Spleen (tissue), 11 donors: Measurements from ENCODE around the gene ITPR1. TPM values are rescaled to one million over a fixed set of nuclear protein-coding genes. Genes with fewer than 3 reads are reported as not detected.

ENCODE experiments used
- DNase-seq: peaks from one replicate; pipeline ENCODE4 v3.0.0-alpha.2; 2020
- H3K27ac ChIP-seq, 8 donors: fragments of 200-600 bp; sonication (generic) in 7 of 8; 1 replicate in 4 of 8; 2 replicates in 4 of 8; pipeline versions ENCODE4 v1.5.0 to v1.8.0; 2016 to 2021; ENCODE audit warnings: inconsistent platforms in 4 of 8, mild to moderate bottlenecking in 4 of 8, moderate library complexity in 1 of 8
- H3K27me3 ChIP-seq, 7 donors: fragments of 200-600 bp; sonication (generic) in 6 of 7; replicated peaks in 1 of 7; 1 replicate in 4 of 7; 2 replicates in 3 of 7; pipeline versions ENCODE4 v1.5.0 to v1.8.0; 2016 to 2021; ENCODE audit warnings: inconsistent platforms in 3 of 7, mild to moderate bottlenecking in 1 of 7
- H3K36me3 ChIP-seq, 6 donors: fragments of 200-600 bp; sonication (generic) in 5 of 6; 1 replicate in 4 of 6; 2 replicates in 2 of 6; pipeline versions ENCODE4 v1.5.0 to v1.8.0; 2016 to 2021; ENCODE audit warnings: inconsistent platforms in 2 of 6
- H3K4me1 ChIP-seq, 6 donors: fragments of 200-600 bp; sonication (generic) in 5 of 6; 1 replicate in 3 of 6; 2 replicates in 3 of 6; pipeline versions ENCODE4 v1.5.0 to v1.8.0; 2016 to 2021; ENCODE audit warnings: inconsistent platforms in 3 of 6
- H3K4me3 ChIP-seq, 8 donors: fragments of 200-600 bp; sonication (generic) in 7 of 8; 1 replicate in 4 of 8; 2 replicates in 4 of 8; pipeline versions ENCODE4 v1.5.0 to v1.8.0; 2016 to 2021; ENCODE audit warnings: inconsistent platforms in 4 of 8, mild to moderate bottlenecking in 4 of 8, moderate library complexity in 2 of 8
- H3K9me3 ChIP-seq, 8 donors: fragments of 200-600 bp; sonication (generic) in 7 of 8; 1 replicate in 4 of 8; 2 replicates in 4 of 8; pipeline versions ENCODE4 v1.5.0 to v1.8.0; 2016 to 2021; ENCODE audit warnings: inconsistent platforms in 4 of 8
- POLR2A ChIP-seq, 3 donors: fragments of 450-650 bp; IDR thresholded peaks; one replicate each; pipeline ENCODE4 v1.5.1; 2017; ENCODE audit warnings: antibody characterized with exemption in 3 of 3, mild to moderate bottlenecking in 1 of 3
- POLR2AphosphoS5 ChIP-seq, 3 donors: sonication (generic); formaldehyde crosslinking; IDR thresholded peaks; one replicate each; pipeline ENCODE4 v1.5.1; 2017; ENCODE audit warnings: antibody characterized with exemption in 3 of 3
- WGBS, 5 donors: extraction: QIAGEN DNeasy Blood & Tissue Kit in 3 of 5; methylation state at CpG; one replicate each; pipeline versions ENCODE4 v1.1.5 to v1.1.7; 2013 to 2018; 5-methylcytosine and 5-hydroxymethylcytosine counted together
- intact Hi-C: fragments of 100-400 bp; cut with DNase I; formaldehyde crosslinking; loops from one replicate; pipeline ENCODE4 v1.15.0; 2023; ENCODE audit warnings: low total_unique reads
- polyA plus RNA-seq, 3 donors: library from polyadenylated mRNA; stranded (reverse); fragments of 200-250 nt; gene quantifications; one replicate each; pipeline ENCODE4 v1.2.1, GENCODE V29; 2013
- total RNA-seq, 7 donors: library from RNA; depleted of rRNA in 3 of 7; stranded (reverse); fragments of >200 nt in 3 of 7; fragmentation: NEBNext Ultra II Directional in 4 of 7; extraction: Animal tissue kit (Norgen Biotek cat#: 25700) in 4 of 7; gene quantifications; one replicate each; pipeline versions ENCODE4 v1.1.0 to v1.2.1, GENCODE V29; 2016 to 2021
- TF ChIP-seq, protein P1 (sequence below), 11 experiments: fragments of 200-600 bp in 7 of 11; fragments of 450-650 bp in 4 of 11; sonication (generic) in 4 of 11; IDR thresholded peaks in 8 of 11; conservative IDR thresholded peaks in 3 of 11; 1 replicate in 7 of 11; 2 replicates in 4 of 11; pipeline versions ENCODE4 v1.4.0 to v1.8.0; 2016 to 2021; ENCODE audit warnings: antibody characterized with exemption in 11 of 11, inconsistent platforms in 4 of 11, mild to moderate bottlenecking in 1 of 11
- donor health status: healthy with polysubstance abuse.
- donor health status: DM: no; HTN: no; CAD: no; lungs with moderate emphysema.
- donor health status: DM: no; HTN: no; CAD: no.
- donor health status: Bipolar disorder and iron deficiency.
- donor health status: healthy.
- donor health status: DM: no; HTN: no; CAD: no.
- donor health status: DM: yes; HTN: yes; CAD: no.

The ITPR1 gene
- total and polyA plus RNA-seq, 10 donors, result 17.5 to 194 (median 129) TPM

DNA sequence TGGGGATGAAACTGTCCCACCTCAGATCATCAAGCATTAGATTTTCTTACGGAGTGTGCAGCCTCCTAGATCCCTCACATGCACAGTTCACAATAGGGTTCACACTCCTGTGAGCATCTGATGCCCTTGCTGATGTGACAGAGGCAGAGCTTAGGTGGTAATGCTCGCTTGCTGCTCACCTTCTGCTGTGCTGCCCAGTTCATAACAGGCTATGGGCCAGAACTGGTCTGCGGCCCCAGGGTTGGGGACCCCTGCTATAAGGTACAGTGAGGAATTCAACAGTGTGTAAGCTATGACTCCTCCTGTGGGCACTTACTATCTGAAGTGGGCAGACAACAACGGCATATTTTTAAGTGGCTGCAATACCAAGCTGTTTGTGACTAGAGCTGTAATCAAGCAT, 298.2 kb downstream of the ITPR1 start:
- no peak for DNase-seq
- no peaks in the 10 kb centered on the region for H3K4me1 ChIP-seq
- peaks cover 5 to 100% (median 66%) of the 10 kb centered on the region in 6 donors for H3K36me3 ChIP-seq
- no peak overlapping the region for H3K4me3 ChIP-seq
- intact Hi-C loops, result no loop called here
- no peak overlapping the region for H3K27ac ChIP-seq
- TF ChIP-seq POLR2A (IDR thresholded peaks at IDR 0.05) (no peak), POLR2AphosphoS5 (IDR thresholded peaks at IDR 0.05) (no peak)
- H3K9me3 ChIP-seq, result peaks cover 0 to under 1% (median 0%) of the 10 kb centered on the region in 8 donors
- H3K27me3 ChIP-seq, result no peaks in the 10 kb centered on the region
- 96 to 99% (median 98%) methylated on average over 4 of the region's 4 CpGs for WGBS, 5 donors

DNA sequence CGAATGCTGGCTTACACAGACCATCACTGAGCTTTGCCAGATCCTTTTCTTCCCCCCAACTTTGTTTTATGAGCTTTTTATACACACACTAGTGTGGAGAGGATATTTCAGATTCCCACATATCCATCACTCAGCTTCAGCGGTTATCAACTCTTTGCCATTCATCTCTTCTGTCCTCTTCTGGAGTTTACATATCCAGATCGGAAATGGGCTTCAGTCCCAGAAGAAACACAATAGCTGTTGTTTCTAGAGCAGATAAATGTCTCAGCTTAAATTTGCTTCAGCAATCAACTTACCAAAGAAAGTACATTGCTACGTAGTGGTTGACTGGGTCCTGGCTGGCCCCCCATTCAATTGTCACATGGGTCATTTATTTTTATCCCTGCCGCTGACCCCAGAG, 300.2 kb downstream of the ITPR1 start:
- peaks cover 5 to 100% (median 68%) of the 10 kb centered on the region in 6 donors for H3K36me3 ChIP-seq
- H3K4me1 ChIP-seq, result no peaks in the 10 kb centered on the region
- TF ChIP-seq POLR2AphosphoS5 (IDR thresholded peaks at IDR 0.05) (no peak), POLR2A (IDR thresholded peaks at IDR 0.05) (no peak)
- TF ChIP-seq, protein P1, sequence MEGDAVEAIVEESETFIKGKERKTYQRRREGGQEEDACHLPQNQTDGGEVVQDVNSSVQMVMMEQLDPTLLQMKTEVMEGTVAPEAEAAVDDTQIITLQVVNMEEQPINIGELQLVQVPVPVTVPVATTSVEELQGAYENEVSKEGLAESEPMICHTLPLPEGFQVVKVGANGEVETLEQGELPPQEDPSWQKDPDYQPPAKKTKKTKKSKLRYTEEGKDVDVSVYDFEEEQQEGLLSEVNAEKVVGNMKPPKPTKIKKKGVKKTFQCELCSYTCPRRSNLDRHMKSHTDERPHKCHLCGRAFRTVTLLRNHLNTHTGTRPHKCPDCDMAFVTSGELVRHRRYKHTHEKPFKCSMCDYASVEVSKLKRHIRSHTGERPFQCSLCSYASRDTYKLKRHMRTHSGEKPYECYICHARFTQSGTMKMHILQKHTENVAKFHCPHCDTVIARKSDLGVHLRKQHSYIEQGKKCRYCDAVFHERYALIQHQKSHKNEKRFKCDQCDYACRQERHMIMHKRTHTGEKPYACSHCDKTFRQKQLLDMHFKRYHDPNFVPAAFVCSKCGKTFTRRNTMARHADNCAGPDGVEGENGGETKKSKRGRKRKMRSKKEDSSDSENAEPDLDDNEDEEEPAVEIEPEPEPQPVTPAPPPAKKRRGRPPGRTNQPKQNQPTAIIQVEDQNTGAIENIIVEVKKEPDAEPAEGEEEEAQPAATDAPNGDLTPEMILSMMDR (IDR thresholded peaks at IDR 0.05 in 8 of 11, conservative IDR thresholded peaks at IDR 0.05 in 3 of 11), result no peak
- H3K27ac ChIP-seq, result no peak overlapping the region
- H3K9me3 ChIP-seq, result peaks cover 0 to 13% (median 7%) of the 10 kb centered on the region in 8 donors
- WGBS, 5 donors, result 92 to 99% (median 96%) methylated on average over 5 of the region's 5 CpGs
- no peak for DNase-seq
- no peaks in the 10 kb centered on the region for H3K27me3 ChIP-seq
- intact Hi-C loops, result no loop called here
- H3K4me3 ChIP-seq, result no peak overlapping the region

DNA sequence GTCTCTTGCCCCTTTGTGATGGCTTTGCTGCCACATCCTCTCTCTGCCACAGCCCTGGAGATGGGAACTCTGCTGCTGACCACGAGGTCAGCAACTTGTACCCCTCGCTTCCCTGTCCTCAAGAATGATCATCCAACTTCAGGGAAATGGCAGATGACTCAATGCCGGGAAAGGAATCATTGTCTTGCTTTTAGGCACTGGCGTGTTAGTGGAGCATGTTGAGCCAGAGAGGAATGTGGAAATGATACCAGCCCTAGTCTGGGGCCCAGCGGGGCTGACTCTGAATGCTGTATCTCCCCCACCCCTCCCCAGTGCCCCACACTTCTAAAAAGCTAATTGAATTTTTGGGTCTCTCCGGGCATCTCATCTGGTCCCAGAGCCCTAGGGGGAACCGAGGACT, 301.2 kb downstream of the ITPR1 start:
- Histone ChIP-seq H3K4me3 (no peak overlapping the region), H3K4me1 (no peaks in the 10 kb centered on the region), H3K9me3 (peaks cover 0 to 13% (median 7%) of the 10 kb centered on the region in 8 donors), H3K27me3 (no peaks in the 10 kb centered on the region), H3K27ac (no peak overlapping the region), H3K36me3 (peaks cover 5 to 100% (median 58%) of the 10 kb centered on the region in 6 donors)
- 93 to 97% (median 96%) methylated on average over 7 of the region's 7 CpGs for WGBS, 5 donors
- TF ChIP-seq, protein P1 (IDR thresholded peaks at IDR 0.05 in 8 of 11, conservative IDR thresholded peaks at IDR 0.05 in 3 of 11), result no peak
- TF ChIP-seq POLR2AphosphoS5 (IDR thresholded peaks at IDR 0.05) (peak in 1 of 3 donors; percentile 21), POLR2A (IDR thresholded peaks at IDR 0.05) (no peak)
- no peak for DNase-seq
- intact Hi-C loops, result no loop called here

DNA sequence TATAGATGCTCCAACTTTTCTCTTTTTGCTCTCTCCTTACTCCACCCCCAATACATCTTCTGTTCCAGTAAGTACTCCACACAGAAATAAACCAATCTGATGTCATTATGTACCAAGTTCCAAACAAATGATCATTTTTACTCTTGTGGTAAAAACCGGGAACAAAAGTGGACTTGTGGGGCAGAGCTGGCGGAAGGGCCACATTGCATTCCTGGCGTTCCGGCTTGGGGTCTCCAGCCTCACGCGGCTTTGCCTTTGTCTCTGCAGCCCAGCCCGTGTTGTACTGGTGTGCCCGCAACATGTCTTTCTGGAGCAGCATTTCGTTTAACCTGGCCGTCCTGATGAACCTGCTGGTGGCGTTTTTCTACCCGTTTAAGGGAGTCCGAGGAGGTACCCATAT, 301.6 kb downstream of the ITPR1 start:
- H3K27ac ChIP-seq, result no peak overlapping the region
- WGBS, 5 donors, result 96 to 98% (median 97%) methylated on average over 13 of the region's 13 CpGs
- TF ChIP-seq POLR2AphosphoS5 (IDR thresholded peaks at IDR 0.05) (no peak), POLR2A (IDR thresholded peaks at IDR 0.05) (no peak)
- TF ChIP-seq, protein P1 (IDR thresholded peaks at IDR 0.05 in 8 of 11, conservative IDR thresholded peaks at IDR 0.05 in 3 of 11), result no peak
- no peaks in the 10 kb centered on the region for H3K27me3 ChIP-seq
- no peak for DNase-seq
- no peak overlapping the region for H3K4me3 ChIP-seq
- peaks cover 0 to 13% (median 7%) of the 10 kb centered on the region in 8 donors for H3K9me3 ChIP-seq
- intact Hi-C loops, result no loop called here
- H3K4me1 ChIP-seq, result no peaks in the 10 kb centered on the region
- peaks cover 5 to 99% (median 59%) of the 10 kb centered on the region in 6 donors for H3K36me3 ChIP-seq

DNA sequence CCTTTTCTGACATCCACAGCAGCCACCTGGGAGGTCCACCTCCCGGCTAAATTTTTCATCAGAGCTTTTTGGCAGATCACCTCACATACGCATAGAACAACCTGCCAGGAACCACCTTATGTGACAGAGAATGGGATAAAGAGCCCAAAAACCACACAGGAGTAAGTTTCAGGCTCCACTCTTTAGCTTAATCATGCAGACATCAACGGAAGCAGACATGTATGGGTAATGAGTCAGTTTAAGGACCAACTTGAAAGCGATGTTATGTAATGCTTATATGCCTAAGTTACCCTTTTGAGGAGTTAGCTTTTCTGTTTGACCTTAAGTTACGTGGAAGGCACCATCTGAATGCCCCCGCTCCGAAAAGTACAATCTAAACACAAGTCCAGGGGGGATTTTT, 302.8 kb downstream of the ITPR1 start:
- TF ChIP-seq, protein P1 (IDR thresholded peaks at IDR 0.05 in 8 of 11, conservative IDR thresholded peaks at IDR 0.05 in 3 of 11), result no peak
- TF ChIP-seq POLR2A (IDR thresholded peaks at IDR 0.05) (no peak), POLR2AphosphoS5 (IDR thresholded peaks at IDR 0.05) (no peak)
- Histone ChIP-seq H3K4me3 (no peak overlapping the region), H3K36me3 (peaks cover 5 to 99% (median 50%) of the 10 kb centered on the region in 6 donors), H3K27me3 (no peaks in the 10 kb centered on the region), H3K4me1 (no peaks in the 10 kb centered on the region), H3K27ac (no peak overlapping the region), H3K9me3 (peaks cover 0 to 13% (median 7%) of the 10 kb centered on the region in 8 donors)
- DNase-seq, result no peak
- intact Hi-C loops, result no loop called here
- WGBS, 5 donors, result 94 to 98% (median 97%) methylated on average over 7 of the region's 7 CpGs
